Dermis blood vessel endothelial cell (primary cell): ENCODE measurements around the gene PELI2. TPM values are rescaled to one million over a fixed set of nuclear protein-coding genes. Genes with fewer than 3 reads are reported as not detected.

Experiments used
- DNase-seq: peaks from one replicate; pipeline ENCODE4 v3.0.0; 2010
- total RNA-seq: library from RNA; depleted of rRNA; stranded (reverse); fragments of >200 nt; gene quantifications from 2 replicates; pipeline ENCODE4 v1.2.3, GENCODE V29; 2014

Gene PELI2
- total RNA-seq, 1 donor from 2014 or later = 12.4 TPM

- DNase-seq = no peak
Measured at GRCh38 chr14:56309198-56309597, 191.0 kb downstream of the PELI2 start.

- DNase-seq = no peak
Measured at GRCh38 chr14:56310643-56311042, 192.4 kb downstream of the PELI2 start.

- DNase-seq = no peak
Measured at GRCh38 chr14:56313789-56314188, 195.6 kb downstream of the PELI2 start.

GRCh38 chr14:56318393-56319115 is 200.3 kb downstream of the PELI2 start:
- no peak for DNase-seq

- no peak for DNase-seq
Measured at GRCh38 chr14:56321861-56322260, 203.7 kb downstream of the PELI2 start.

- no peak for DNase-seq
Measured at GRCh38 chr14:56322531-56322930, 204.3 kb downstream of the PELI2 start.

- DNase-seq = no peak
Measured at GRCh38 chr14:56324454-56324853, 206.2 kb downstream of the PELI2 start.

GRCh38 chr14:56324856-56325699 is 206.9 kb downstream of the PELI2 start:
- no peak for DNase-seq

- no peak for DNase-seq
Measured at GRCh38 chr14:56328021-56328420, 209.8 kb downstream of the PELI2 start.

GRCh38 chr14:56331592-56332216 is 213.5 kb downstream of the PELI2 start:
- DNase-seq = no peak

- DNase-seq = peak; percentile 92
Measured at GRCh38 chr14:56333359-56334292, 215.4 kb downstream of the PELI2 start.

GRCh38 chr14:56334458-56334857 is 216.2 kb downstream of the PELI2 start:
- peak; percentile 21 for DNase-seq

GRCh38 chr14:56338674-56339073 is 220.5 kb downstream of the PELI2 start:
- no peak for DNase-seq

GRCh38 chr14:56339855-56340701 is 221.9 kb downstream of the PELI2 start:
- DNase-seq = peak; percentile 92

GRCh38 chr14:56340932-56341331 is 222.7 kb downstream of the PELI2 start:
- no peak for DNase-seq

GRCh38 chr14:56341766-56342493 is 223.7 kb downstream of the PELI2 start:
- peak; percentile 30 for DNase-seq

GRCh38 chr14:56342494-56342942 is 224.3 kb downstream of the PELI2 start:
- peak; percentile 66 for DNase-seq

GRCh38 chr14:56349960-56350359 is 231.7 kb downstream of the PELI2 start:
- no peak for DNase-seq
